GOT3 (cell line): ENCODE results near the gene NSUN2.
"Not testable (repeated sequence)": the region's sequence is repeated elsewhere in the genome, so short reads cannot be mapped to it uniquely, and the experiment has no call there.

Source experiments
- DNase-seq: peaks from one replicate; lab custom pipeline; 2025; ENCODE audit warnings: mixed read lengths; lab: John Stamatoyannopoulos, UW

NSUN2 gene

DNA sequence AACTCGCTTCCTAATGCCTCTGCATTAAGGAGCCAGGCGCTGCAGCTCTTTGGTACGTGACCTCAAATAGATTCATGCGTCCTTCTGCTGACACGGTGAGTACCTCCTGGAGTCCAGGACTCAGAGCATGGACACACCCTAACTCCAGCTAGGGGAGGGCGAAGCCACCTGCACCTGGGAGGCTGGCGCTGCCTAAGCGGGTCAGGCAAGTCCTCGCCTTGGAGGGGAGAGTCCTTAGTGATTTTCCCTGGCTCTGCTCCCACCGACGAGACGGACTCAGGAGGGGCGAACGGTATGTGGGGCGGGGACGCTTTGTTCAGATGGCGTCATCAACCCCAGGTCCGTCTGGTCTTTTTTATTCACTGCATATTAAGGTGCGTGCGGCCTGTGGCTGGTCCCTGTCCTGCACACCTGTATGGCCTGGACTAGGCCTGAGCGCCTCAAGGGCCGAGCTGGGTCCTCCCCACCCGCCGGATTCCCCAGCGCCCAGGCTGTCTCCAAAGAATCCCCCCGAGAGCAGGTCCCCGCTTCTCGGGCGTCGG is 50.3 kb downstream of the NSUN2 start:
- no peak for DNase-seq

- DNase-seq = no peak
Measured at GRCh38 chr5:6581559-6582426, 51.1 kb downstream of the NSUN2 start.

GRCh38 chr5:6581090-6581489 is 51.8 kb downstream of the NSUN2 start:
- DNase-seq = no peak

GRCh38 chr5:6579535-6579934 is 53.3 kb downstream of the NSUN2 start:
- no peak for DNase-seq

- no peak for DNase-seq
Measured at GRCh38 chr5:6578676-6579343, 54.0 kb downstream of the NSUN2 start.

GRCh38 chr5:6576861-6577501 is 55.9 kb downstream of the NSUN2 start:
- DNase-seq = no peak

DNA sequence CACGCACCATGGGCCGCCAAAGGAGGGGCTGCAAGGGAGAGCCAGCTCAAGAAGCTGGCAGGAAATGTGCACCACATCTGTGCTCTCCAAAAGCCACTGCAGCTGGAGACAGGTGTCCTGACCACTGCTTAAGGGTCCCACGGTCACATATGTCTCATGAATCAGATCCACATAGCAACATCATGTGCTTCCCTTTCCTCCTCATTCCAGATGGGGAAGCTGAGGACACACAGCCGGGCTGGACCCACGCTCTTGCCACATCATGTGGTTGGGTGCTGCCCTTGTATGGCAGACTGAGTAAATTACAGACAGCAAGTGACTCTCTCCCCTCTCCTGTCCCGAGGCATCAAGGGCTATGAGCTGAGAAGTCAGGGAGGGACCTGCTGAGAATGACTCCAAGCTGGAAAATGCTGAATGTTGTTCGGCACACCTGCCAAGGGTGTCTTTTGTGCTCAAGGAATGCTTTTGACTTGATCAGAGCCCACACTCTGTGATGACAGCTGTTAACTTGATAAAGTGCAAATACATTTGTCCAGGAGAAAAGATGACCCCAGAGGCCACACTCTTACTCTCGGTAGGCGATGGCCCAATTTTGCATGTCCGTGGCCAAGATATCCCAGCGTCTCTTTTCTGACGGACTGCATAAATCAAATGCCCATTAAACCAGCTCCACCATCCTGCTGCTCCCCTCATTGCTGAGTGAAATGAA is 58.2 kb downstream of the NSUN2 start:
- DNase-seq = no peak

DNA sequence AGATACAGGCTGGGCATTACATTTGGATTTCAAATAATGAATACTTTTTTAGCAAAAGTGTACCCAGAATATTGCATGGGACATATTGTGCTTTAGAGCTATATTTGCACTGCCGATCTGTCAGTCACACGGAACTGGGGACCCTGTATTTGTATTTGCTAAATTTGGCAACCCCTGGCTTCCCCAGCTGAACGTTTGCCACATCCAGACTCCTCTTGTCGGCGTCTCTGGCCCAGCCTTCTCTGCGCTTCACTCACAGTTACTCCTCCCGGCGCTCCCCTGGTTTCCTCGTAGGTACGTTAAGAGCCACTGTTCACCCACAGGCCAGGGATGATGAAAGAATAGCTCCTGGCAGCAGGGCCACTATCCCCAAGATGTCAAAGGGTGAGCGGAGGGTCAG is 58.7 kb downstream of the NSUN2 start:
- DNase-seq = no peak

- DNase-seq = no peak
Measured at GRCh38 chr5:6573651-6574101, 59.2 kb downstream of the NSUN2 start.

- no peak for DNase-seq
Measured at GRCh38 chr5:6572825-6573380, 59.9 kb downstream of the NSUN2 start.

- DNase-seq = no peak
Measured at GRCh38 chr5:6572086-6572824, 60.6 kb downstream of the NSUN2 start.

- not testable (repeated sequence) for DNase-seq
Measured at GRCh38 chr5:6571607-6572006, 61.2 kb downstream of the NSUN2 start.

- DNase-seq = no peak
Measured at GRCh38 chr5:6570530-6570929, 62.3 kb downstream of the NSUN2 start.

DNA sequence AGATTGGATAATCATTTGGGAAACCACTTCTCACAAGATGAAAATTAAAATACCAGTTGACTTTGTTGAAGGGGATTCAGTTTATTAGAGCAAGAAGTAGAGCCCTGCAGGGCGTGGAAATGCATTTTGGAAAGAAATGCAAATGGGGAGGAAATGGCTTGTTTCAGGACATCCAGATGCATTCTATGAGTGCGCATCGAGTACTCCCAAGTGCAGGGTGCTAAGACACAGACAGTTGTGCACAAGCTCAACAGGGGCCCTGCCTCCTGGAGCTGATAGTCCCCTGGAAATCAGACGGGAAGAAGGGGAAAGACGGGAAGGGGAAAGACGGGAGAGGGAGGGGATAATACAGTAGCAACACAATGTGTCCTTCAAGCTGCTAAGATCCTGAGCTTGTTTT is 64.0 kb downstream of the NSUN2 start:
- DNase-seq = no peak

GRCh38 chr5:6568383-6568782 is 64.5 kb downstream of the NSUN2 start:
- no peak for DNase-seq

DNA sequence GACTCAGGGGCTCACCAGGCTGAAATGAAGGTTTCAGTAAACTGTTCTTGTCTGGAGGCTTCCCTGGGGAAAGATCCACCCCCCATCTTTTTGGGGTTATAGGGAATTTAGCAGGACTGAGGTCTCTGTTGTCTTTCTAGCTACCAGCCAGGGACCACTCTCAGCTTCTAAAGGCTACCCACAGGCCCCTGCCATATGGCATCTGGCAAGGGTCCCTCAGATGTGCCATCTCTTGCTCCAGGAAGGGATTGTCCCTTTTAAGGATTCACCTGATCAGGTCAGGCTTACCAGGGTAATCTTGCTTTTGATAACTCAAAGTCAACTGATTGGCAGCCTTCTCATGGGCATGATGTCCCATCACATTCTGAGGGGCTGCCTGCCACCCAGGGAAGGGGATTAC is 65.0 kb downstream of the NSUN2 start:
- DNase-seq = no peak

DNA sequence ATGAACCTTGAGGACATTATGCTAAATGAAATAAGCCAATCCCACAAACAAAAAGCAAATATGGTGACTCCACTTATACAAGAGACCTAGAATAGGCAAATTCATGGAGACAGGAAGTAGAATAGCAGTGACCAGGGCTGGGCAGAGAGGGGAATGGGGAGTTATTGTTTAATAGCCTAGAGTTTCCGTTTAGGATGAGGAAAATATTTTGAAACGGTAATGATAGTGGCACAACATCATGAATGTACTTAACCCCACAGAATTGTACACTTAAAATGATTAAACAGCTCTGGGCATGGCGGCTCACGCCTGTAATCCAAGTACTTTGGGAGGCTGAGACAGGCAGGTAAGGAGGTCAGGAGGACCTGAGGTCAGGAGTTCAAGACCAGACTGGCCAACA is 65.8 kb downstream of the NSUN2 start:
- DNase-seq = no peak

DNA sequence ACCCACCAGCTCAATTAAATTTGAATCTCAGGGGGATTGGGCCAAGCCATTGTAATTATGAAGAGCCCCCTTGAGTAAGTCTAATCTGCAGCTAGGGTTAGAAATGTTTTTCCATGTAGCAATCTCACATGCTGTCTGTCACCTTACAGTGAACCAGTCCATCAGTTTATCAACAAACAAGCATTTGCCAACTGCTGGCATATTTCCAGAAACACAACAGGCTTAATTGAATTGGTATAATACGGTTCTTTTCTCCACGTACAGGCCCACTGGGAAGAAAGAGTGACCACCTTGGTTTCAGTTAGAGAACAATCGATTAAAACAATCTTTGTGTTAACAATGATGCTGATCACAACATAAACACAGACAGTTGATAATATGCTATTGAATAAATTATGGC is 67.4 kb downstream of the NSUN2 start:
- DNase-seq = no peak

DNA sequence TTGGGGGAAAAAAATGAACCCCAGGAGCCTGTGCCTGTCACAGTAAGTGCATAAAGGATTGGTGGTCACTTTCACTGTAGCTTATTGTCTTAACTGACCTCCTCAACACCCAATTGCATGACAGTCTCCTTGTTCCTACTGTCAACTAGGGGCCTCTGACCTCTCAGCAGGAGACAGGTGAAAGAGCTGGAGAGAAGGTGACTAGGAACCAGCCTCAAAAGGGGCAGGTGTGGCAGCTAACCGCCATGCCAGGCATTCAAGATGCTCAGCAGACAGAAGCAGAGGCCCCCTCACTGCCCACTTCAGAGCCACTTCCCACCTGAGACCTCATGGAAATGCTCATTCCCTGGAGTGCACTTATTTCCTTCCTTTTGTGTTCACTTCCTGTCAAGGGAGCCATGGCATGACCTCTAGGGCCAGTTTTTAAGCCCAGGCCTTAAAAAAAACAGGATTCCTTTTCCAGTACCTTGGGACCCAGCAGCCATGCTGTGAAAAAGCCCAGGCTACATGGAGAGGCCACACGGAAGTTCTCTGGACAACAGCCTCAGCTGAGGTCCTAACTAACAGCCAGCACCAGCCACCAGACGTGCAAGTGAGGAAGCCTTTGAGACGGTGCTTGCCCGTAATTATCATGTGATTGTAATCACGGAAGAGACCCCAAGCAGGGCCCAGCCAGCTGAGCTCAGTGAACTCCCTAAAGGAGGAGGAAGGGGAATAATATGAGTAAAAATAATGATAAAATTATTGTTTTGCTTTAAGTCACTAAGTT is 74.9 kb downstream of the NSUN2 start:
- no peak for DNase-seq

GRCh38 chr5:6556802-6557102 is 76.1 kb downstream of the NSUN2 start:
- no peak for DNase-seq
